GM18907 (cell line): ENCODE data around the gene CNR2.
"Not testable (repeated sequence)": the region's sequence is repeated elsewhere in the genome, so short reads cannot be mapped to it uniquely, and the experiment has no call there.

Experiments used
- ATAC-seq: cut with Tn5 transposase; IDR thresholded peaks from one replicate; pipeline ENCODE4 v1.9.1; 2021; ENCODE audit warnings: mild to moderate bottlenecking, moderate library complexity; ENCODE audit not compliant: unreplicated experiment

The CNR2 gene

DNA sequence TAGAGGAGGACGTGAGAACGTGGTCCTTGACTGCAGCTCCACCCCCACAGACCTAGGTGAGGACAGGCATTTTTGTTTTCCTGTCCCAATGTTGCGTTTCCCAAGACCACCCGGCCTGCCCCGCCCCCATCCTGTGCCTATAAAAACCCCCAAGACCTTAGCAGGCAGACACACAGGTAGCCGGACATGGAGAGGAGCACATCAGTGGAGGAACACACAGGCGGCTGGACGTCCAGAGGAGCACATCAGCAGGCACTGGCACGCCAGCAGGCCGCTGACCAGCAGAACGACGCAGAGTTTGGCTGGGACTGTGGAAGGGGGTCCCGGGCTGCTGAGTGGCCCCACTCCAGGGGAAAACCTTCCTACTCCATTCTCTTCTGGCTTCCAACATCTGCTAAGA is 75.3 kb downstream of the CNR2 start:
- no peak for ATAC-seq

DNA sequence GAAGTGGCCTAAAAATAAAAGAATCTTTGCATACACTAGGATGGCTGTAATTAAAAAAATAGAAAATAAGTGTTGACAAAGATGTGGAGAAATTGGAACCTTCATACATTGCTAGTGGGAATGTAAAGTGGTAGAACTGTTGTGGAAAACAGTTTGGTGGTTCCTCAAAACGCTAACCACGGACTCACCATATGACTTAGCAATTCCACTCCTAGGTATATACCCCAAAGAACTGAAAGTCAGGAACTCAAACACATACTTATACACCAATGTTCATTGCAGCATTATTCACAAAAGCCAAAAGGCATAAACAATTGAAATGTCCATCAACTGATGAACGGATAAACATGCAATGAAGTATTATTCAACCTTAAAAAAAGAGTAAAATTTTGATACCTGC is 77.1 kb downstream of the CNR2 start:
- no peak for ATAC-seq

DNA sequence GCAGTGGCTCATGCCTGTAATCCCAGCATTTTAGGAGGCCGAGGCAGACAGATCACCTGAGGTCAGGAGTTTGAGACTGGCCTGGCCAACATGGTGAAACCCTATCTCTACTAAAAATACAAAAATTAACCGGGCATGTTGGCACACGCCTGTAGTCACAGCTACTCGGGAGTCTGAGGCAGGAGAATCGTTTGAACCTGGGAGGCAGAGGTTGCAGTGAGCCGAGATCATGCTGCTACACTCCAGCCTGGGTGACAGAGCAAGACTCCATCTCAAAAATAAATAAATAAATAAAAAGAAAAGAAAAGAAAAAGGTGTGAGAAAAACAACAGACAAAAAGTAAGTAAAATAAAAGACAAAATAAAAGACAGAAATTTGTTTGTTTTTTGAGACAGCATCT is 79.0 kb downstream of the CNR2 start:
- not testable (repeated sequence) for ATAC-seq

DNA sequence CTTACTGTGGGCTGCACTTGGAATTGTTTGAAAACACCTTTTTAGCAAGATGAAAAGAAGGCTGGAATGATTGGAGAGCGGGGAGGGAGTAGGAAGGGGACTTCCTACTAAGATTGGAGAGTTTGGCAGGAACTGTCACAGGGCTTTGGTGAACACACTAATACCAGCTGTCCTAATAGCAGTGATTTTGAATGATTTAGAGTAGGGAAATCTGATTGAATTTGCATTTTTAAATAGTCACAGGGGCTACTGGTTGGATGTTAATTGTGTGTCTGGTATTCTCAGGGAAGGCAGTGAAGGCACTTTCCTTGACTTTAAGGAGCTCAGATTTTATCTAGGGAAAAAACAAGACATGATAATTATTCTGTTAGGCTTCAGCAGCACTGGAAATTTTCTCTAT is 85.4 kb downstream of the CNR2 start:
- no peak for ATAC-seq

DNA sequence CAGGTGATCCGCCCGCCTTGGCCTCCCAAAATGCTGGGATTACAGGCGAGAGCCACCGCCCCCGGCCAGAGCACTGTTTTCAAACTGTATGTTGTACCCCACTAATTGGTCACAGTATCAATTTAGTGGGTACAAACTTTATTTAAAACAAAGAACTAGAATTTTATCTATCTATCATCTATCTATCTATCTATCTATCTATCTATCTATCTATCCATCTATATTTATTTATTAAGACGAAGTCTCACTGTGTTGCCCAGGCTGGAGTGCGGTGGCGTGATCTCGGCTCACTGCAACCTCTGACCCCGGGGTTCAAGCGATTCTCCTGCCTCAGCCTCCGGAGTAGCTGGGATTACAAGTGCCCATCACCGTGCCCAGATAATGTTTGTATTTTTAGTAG is 86.6 kb downstream of the CNR2 start:
- not testable (repeated sequence) for ATAC-seq

DNA sequence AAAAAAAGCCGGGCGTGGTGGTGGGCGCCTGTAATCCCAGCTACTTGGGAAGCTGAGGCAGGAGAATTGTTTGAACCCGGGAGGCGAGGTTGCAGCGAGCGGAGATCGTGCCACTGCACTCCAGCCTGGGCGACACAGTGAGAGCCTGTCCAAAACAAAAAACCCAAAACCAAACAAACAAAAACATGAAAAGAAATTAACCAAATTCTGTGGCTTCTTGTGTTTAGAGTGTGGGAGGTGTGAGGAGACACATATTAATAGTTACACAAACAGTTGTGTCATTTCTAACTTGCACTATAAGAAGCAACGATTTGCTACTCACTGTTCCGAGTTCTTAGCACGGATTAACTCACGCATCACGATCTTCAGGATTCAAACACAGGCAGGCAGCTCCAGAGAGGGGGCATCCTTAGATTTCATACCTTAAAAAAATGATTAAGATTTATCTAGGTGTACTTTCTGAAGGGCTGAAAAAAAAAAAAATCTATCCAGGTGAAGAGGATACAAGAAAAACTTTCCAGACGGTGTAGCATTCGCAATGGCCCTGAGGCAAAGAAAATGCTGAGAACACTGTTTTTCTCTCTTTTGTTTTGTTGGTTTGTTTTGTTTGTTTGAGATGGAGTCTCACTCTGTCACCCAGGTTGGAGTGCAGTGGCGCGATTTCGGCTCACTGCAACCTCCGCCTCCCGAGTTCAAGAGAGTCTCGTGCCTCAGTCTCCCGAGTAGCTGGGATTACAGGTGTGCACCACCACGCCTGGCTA is 87.2 kb downstream of the CNR2 start:
- peak; percentile 39 for ATAC-seq

DNA sequence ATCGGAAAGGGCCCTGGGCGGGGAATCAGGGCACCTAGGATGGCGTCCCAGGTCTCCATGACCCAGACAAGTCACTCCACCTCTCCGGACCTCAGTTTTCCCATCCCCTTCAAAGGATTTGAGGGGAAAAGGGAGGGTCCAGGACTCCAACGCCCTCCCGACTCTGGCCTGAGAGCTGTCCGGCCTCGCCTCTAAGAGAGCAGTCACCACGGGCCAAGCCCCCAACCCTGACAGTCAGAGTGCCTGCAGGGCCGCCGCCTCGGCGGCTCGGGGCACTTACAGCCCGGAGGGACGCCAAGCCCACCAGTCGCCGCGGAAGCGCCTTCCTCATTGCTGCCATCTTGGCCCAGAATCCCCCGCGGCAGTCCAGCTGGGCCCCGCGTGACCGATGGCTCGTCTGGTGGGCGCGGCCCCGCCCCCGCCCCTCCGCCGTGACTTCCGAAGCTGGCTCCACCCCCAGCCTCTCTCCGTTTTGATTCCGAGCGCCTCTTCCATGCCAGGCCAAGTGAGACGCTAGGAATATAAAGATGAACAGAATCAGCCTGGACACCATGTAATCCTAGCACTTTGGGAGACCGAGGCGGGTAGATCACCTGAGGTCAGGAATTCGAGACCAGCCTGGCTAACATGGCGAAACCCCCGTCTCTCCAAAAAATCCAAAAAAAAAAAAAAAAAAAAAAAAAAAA is 87.9 kb downstream of the CNR2 start, which contains the start of gene HMGCL:
Gene HMGCL, minus strand, starts transcription at position 354 of the 686 bp plus-strand sequence. Its CDS starts 14 bp downstream, at position 340.
- ATAC-seq: peak; percentile 79

DNA sequence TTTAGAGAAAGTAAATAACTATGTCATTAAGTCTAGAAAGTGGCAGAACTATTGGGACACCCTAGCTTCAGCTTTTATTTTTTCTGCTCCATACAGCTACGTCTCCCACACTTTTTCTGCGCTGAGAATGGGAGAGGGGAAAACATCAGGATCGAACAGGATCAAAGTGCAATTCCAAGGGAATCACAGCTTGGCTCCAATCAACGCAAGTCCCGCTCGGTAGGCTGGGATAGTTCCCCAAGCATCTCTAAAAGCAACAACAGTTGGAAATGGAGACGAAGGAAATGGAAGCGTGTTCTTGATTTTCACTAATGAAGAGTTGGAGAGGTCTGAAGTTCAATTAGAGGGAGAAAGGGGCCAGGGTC is 88.5 kb downstream of the CNR2 start:
- no peak for ATAC-seq

DNA sequence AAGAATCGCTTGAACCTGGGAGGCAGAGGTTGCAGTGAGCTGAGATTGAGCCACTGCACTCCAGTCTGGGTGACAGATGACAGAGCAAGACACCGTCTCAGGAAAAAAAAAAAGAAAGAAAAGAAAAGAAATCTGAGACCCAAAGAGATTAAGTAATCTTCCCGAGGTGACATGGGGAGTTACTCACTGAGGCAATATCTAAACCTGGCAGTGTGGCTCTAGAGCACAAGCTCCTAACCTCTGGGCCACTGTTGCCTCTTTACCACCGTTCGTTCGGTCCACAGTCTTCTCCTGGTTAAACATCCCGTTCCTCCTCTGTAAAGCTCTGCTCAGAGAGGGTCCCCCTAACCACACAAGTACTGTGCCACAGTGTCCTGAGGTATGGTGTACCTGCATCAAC is 89.4 kb downstream of the CNR2 start:
- no peak for ATAC-seq
